ENCODE data around the gene ZDHHC11.

ZDHHC11 gene

GRCh38 chr5:850511-851006 is at the start of gene ZDHHC11:
ZDHHC11 (minus strand) TSS chr5:850986; CDS start chr5:850602, 384 bp downstream.
- no peak for DNase-seq (ENCODE audit: low read depth in 1 of 2, low spot score in 1 of 2)

GRCh38 chr5:893711-894110 is 42.9 kb upstream of the ZDHHC11 start:
- DNase-seq (ENCODE audit: low read depth in 1 of 2, low spot score in 1 of 2), result no peak

- DNase-seq (ENCODE audit: low read depth in 1 of 2, low spot score in 1 of 2), result no peak
Measured at GRCh38 chr5:893137-893506, 42.3 kb upstream of the ZDHHC11 start.

GRCh38 chr5:892394-893136 is 41.8 kb upstream of the ZDHHC11 start, which contains the start of the genes BRD9 and TRIP13:
BRD9 (minus strand) TSS chr5:892801; CDS start chr5:892657, 144 bp downstream.
TRIP13 (plus strand) TSS chr5:892884; CDS start chr5:892999, 115 bp downstream.
- DNase-seq (ENCODE audit: low read depth in 1 of 2, low spot score in 1 of 2), result peak; percentile 65 to 77

GRCh38 chr5:891837-892393 is 41.1 kb upstream of the ZDHHC11 start:
- no peak for DNase-seq (ENCODE audit: low read depth in 1 of 2, low spot score in 1 of 2)

- no peak for DNase-seq (ENCODE audit: low read depth in 1 of 2, low spot score in 1 of 2)
Measured at GRCh38 chr5:891117-891836, 40.5 kb upstream of the ZDHHC11 start.

- no peak for DNase-seq (ENCODE audit: low read depth in 1 of 2, low spot score in 1 of 2)
Measured at GRCh38 chr5:889075-889710, 38.4 kb upstream of the ZDHHC11 start.

- DNase-seq (ENCODE audit: low read depth in 1 of 2, low spot score in 1 of 2), result no peak
Measured at GRCh38 chr5:888638-889035, 37.9 kb upstream of the ZDHHC11 start.

GRCh38 chr5:887947-888637 is 37.3 kb upstream of the ZDHHC11 start:
- no peak for DNase-seq (ENCODE audit: low read depth in 1 of 2, low spot score in 1 of 2)

- no peak for DNase-seq (ENCODE audit: low read depth in 1 of 2, low spot score in 1 of 2)
Measured at GRCh38 chr5:886716-887325, 36.0 kb upstream of the ZDHHC11 start.

GRCh38 chr5:886036-886435 is 35.2 kb upstream of the ZDHHC11 start:
- no peak for DNase-seq (ENCODE audit: low read depth in 1 of 2, low spot score in 1 of 2)

GRCh38 chr5:885529-885928 is 34.7 kb upstream of the ZDHHC11 start:
- no peak for DNase-seq (ENCODE audit: low read depth in 1 of 2, low spot score in 1 of 2)

GRCh38 chr5:885127-885442 is 34.3 kb upstream of the ZDHHC11 start:
- no peak for DNase-seq (ENCODE audit: low read depth in 1 of 2, low spot score in 1 of 2)

GRCh38 chr5:884345-885126 is 33.8 kb upstream of the ZDHHC11 start:
- DNase-seq (ENCODE audit: low read depth in 1 of 2, low spot score in 1 of 2), result no peak

GRCh38 chr5:883475-884181 is 32.8 kb upstream of the ZDHHC11 start:
- no peak for DNase-seq (ENCODE audit: low read depth in 1 of 2, low spot score in 1 of 2)

GRCh38 chr5:882253-883183 is 31.7 kb upstream of the ZDHHC11 start:
- DNase-seq (ENCODE audit: low read depth in 1 of 2, low spot score in 1 of 2), result no peak

- no peak for DNase-seq (ENCODE audit: low read depth in 1 of 2, low spot score in 1 of 2)
Measured at GRCh38 chr5:881551-881935, 30.8 kb upstream of the ZDHHC11 start.
